ENCODE results near the gene DTNA.
"Not testable (repeated sequence)": the region's sequence is repeated elsewhere in the genome, so short reads cannot be mapped to it uniquely, and the experiment has no call there.

Gene DTNA

GRCh38 chr18:34726286-34727004 lies 16.3 kb downstream of the DTNA start:
- no peak for DNase-seq

- DNase-seq, result no peak
These were observed 19.2 kb downstream of the DTNA start for GRCh38 chr18:34729264-34729663.

GRCh38 chr18:34729740-34730355 lies 19.8 kb downstream of the DTNA start:
- DNase-seq, result no peak

GRCh38 chr18:34730774-34731173 lies 20.7 kb downstream of the DTNA start:
- no peak for DNase-seq

GRCh38 chr18:34734056-34734455 lies 24.0 kb downstream of the DTNA start:
- no peak for DNase-seq

- DNase-seq, result not testable (repeated sequence)
These were observed 24.4 kb downstream of the DTNA start for GRCh38 chr18:34734526-34734925.

GRCh38 chr18:34738175-34738894 lies 28.2 kb downstream of the DTNA start:
- no peak for DNase-seq

- no peak for DNase-seq
These were observed 30.0 kb downstream of the DTNA start for GRCh38 chr18:34740101-34740500.

- no peak for DNase-seq
These were observed 30.6 kb downstream of the DTNA start for GRCh38 chr18:34740724-34741123.

GRCh38 chr18:34741401-34741800 lies 31.3 kb downstream of the DTNA start:
- no peak for DNase-seq

GRCh38 chr18:34742891-34743341 lies 32.8 kb downstream of the DTNA start:
- no peak for DNase-seq

GRCh38 chr18:34744569-34744968 lies 34.5 kb downstream of the DTNA start:
- no peak for DNase-seq

- DNase-seq, result no peak
These were observed 36.5 kb downstream of the DTNA start for GRCh38 chr18:34746614-34747013.

GRCh38 chr18:34749721-34750120 lies 39.6 kb downstream of the DTNA start:
- no peak for DNase-seq

GRCh38 chr18:34752056-34752455 lies 42.0 kb downstream of the DTNA start:
- DNase-seq, result no peak

GRCh38 chr18:34754300-34754699 lies 44.2 kb downstream of the DTNA start:
- no peak for DNase-seq

- DNase-seq, result no peak
These were observed 47.6 kb downstream of the DTNA start for GRCh38 chr18:34757666-34758065.

GRCh38 chr18:34758378-34758948 lies 48.4 kb downstream of the DTNA start:
- DNase-seq, result no peak

- DNase-seq, result no peak
These were observed 50.3 kb downstream of the DTNA start for GRCh38 chr18:34760444-34760843.

GRCh38 chr18:34764451-34764850 lies 54.4 kb downstream of the DTNA start:
- no peak for DNase-seq

- no peak for DNase-seq
These were observed 57.5 kb downstream of the DTNA start for GRCh38 chr18:34767601-34768027.

- no peak for DNase-seq
These were observed 61.9 kb downstream of the DTNA start for GRCh38 chr18:34771958-34772357.

GRCh38 chr18:34772887-34773286 lies 62.8 kb downstream of the DTNA start:
- DNase-seq, result no peak

- DNase-seq, result no peak
These were observed 63.3 kb downstream of the DTNA start for GRCh38 chr18:34773378-34773777.
